Upper lobe of left lung (tissue), 4 donors: ENCODE measurements around the gene ARAP1.

Experiments used
- EP300 ChIP-seq, 4 donors: sonication (generic); formaldehyde crosslinking; IDR thresholded peaks; one replicate each; pipeline ENCODE4 v1.5.1; 2017; ENCODE audit warnings: antibody characterized with exemption in 4 of 4, control low read depth in 2 of 4
- POLR2AphosphoS5 ChIP-seq, 2 donors: sonication (generic); formaldehyde crosslinking; IDR thresholded peaks; one replicate each; pipeline ENCODE4 v1.5.1; 2017; ENCODE audit warnings: antibody characterized with exemption in 2 of 2
- TF ChIP-seq, protein P1 (sequence below), 6 experiments: fragments of 450-650 bp in 4 of 6; fragments of 200-600 bp in 2 of 6; sonication (generic) in 2 of 6; IDR thresholded peaks; one replicate each; pipeline ENCODE4 v1.5.1; 2016 to 2019; ENCODE audit warnings: antibody characterized with exemption in 6 of 6

DNA sequence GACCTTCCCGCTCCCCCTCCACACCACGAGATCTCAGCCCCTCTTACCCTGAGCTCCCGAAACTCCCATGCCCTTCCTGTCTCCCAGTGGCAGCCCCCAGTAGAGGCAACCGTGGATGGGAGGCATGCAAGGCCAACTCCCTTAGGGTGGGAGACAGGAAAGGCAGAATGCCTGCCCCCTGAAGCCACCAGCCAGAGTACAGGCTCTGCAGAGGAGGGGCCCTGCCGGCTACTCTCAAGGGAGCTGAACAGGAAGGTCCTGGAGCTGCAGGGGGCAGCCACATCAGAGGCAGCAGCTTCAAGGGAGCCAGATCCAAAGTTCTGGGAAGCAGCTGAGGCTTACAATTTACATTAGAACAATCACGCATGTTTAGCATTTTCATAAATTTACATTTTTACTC lies 116.3 kb downstream of the ARAP1 start:
- TF ChIP-seq, protein P1, sequence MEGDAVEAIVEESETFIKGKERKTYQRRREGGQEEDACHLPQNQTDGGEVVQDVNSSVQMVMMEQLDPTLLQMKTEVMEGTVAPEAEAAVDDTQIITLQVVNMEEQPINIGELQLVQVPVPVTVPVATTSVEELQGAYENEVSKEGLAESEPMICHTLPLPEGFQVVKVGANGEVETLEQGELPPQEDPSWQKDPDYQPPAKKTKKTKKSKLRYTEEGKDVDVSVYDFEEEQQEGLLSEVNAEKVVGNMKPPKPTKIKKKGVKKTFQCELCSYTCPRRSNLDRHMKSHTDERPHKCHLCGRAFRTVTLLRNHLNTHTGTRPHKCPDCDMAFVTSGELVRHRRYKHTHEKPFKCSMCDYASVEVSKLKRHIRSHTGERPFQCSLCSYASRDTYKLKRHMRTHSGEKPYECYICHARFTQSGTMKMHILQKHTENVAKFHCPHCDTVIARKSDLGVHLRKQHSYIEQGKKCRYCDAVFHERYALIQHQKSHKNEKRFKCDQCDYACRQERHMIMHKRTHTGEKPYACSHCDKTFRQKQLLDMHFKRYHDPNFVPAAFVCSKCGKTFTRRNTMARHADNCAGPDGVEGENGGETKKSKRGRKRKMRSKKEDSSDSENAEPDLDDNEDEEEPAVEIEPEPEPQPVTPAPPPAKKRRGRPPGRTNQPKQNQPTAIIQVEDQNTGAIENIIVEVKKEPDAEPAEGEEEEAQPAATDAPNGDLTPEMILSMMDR (IDR thresholded peaks at IDR 0.05): no peak
- TF ChIP-seq EP300 (IDR thresholded peaks at IDR 0.05) (no peak), POLR2AphosphoS5 (IDR thresholded peaks at IDR 0.05) (no peak)
